Measurements from ENCODE around the gene SATB2. TPM values are rescaled to one million over a fixed set of nuclear protein-coding genes. Genes with fewer than 3 reads are reported as not detected.

The SATB2 gene
- total and polyA plus RNA-seq, 8 donors: 0.80 to 4.8 (median 3.2) TPM

- ATAC-seq: no peak
- WGBS, 2 donors: 63 to 72% methylated on average over 4 of the region's 4 CpGs
Measured at GRCh38 chr2:199302851-199303250, 154.9 kb downstream of the SATB2 start.

GRCh38 chr2:199288424-199288823 lies 169.3 kb downstream of the SATB2 start:
- no peaks in the 10 kb centered on the region for H3K4me1 ChIP-seq
- H3K9me3 ChIP-seq: no peaks in the 10 kb centered on the region
- FAIRE-seq (no peak), ATAC-seq (no peak), DNase-seq (no peak)
- no peak for TF ChIP-seq CTCF (IDR thresholded peaks at IDR 0.05)
- no peaks in the 10 kb centered on the region for H3K36me3 ChIP-seq
- no peaks in the 10 kb centered on the region for H3K27me3 ChIP-seq
- H3K27ac ChIP-seq: no peak overlapping the region
- H3K4me3 ChIP-seq: no peak overlapping the region
- intact Hi-C loops (cut with DNase I): no loop called here

More at GRCh38 chr2:199302851-199303250, 154.9 kb downstream of the SATB2 start:
- H3K9me3 ChIP-seq: no peaks in the 10 kb centered on the region
- H3K36me3 ChIP-seq: no peaks in the 10 kb centered on the region
- no peaks in the 10 kb centered on the region for H3K27me3 ChIP-seq
- no peak for TF ChIP-seq CTCF (IDR thresholded peaks at IDR 0.05)
- intact Hi-C loops (cut with DNase I): no loop called here
- DNase-seq (no peak), FAIRE-seq (no peak)
- no peak overlapping the region for H3K4me3 ChIP-seq
- H3K27ac ChIP-seq: no peak overlapping the region
- no peaks in the 10 kb centered on the region for H3K4me1 ChIP-seq

- Histone ChIP-seq H3K27ac (no peak overlapping the region), H3K36me3 (no peaks in the 10 kb centered on the region), H3K27me3 (no peaks in the 10 kb centered on the region), H3K4me1 (no peaks in the 10 kb centered on the region), H3K9me3 (no peaks in the 10 kb centered on the region), H3K4me3 (no peak overlapping the region)
- FAIRE-seq (no peak), ATAC-seq (no peak), DNase-seq (no peak)
- TF ChIP-seq CTCF (IDR thresholded peaks at IDR 0.05): no peak
- intact Hi-C loops (cut with DNase I): no loop called here
- 77 to 80% methylated on average over 3 of the region's 3 CpGs for WGBS, 2 donors
Measured at GRCh38 chr2:199282309-199282708, 175.4 kb downstream of the SATB2 start.

GRCh38 chr2:199279146-199279545 lies 178.6 kb downstream of the SATB2 start:
- TF ChIP-seq CTCF (IDR thresholded peaks at IDR 0.05): no peak
- H3K36me3 ChIP-seq: no peaks in the 10 kb centered on the region
- ATAC-seq (no peak), FAIRE-seq (no peak), DNase-seq (no peak)
- no peak overlapping the region for H3K4me3 ChIP-seq
- H3K9me3 ChIP-seq: no peaks in the 10 kb centered on the region
- no peaks in the 10 kb centered on the region for H3K4me1 ChIP-seq
- no peak overlapping the region for H3K27ac ChIP-seq
- no peaks in the 10 kb centered on the region for H3K27me3 ChIP-seq
- intact Hi-C loops (cut with DNase I): no loop called here

- no peaks in the 10 kb centered on the region for H3K36me3 ChIP-seq
- no peak overlapping the region for H3K27ac ChIP-seq
- no peak for FAIRE-seq
- intact Hi-C loops (cut with DNase I): no loop called here
- WGBS, 2 donors: 66 to 68% methylated on average over 5 of the region's 5 CpGs
- no peak for TF ChIP-seq CTCF (IDR thresholded peaks at IDR 0.05)
- no peaks in the 10 kb centered on the region for H3K4me1 ChIP-seq
- DNase-seq: no peak
- no peak for ATAC-seq
- no peak overlapping the region for H3K4me3 ChIP-seq
- H3K9me3 ChIP-seq: no peaks in the 10 kb centered on the region
- no peaks in the 10 kb centered on the region for H3K27me3 ChIP-seq
Measured at GRCh38 chr2:199278099-199278498, 179.6 kb downstream of the SATB2 start.

Data from pancreas (tissue), 10 donors.